HL-60/S4 treated with phorbol 12-myristate 13-acetate at 8.2 ng/mL for 4 days and 3 days (cell line): ENCODE results near the gene CDH23.

ENCODE experiments used
- in situ Hi-C: fragments of 300-500 bp; cut with MboI; formaldehyde crosslinking; loops from 2 replicates; pipeline ENCODE4 v1.15.0; 2022; ENCODE audit warnings: low sequenced_read_pairs

CDH23 gene

GRCh38 chr10:71575934-71576801 is 179.4 kb downstream of the CDH23 start:
- in situ Hi-C loops: no loop called here

- in situ Hi-C loops: no loop called here
These were observed 180.1 kb downstream of the CDH23 start for GRCh38 chr10:71576842-71577241.

GRCh38 chr10:71577345-71577744 is 180.6 kb downstream of the CDH23 start:
- in situ Hi-C loops: no loop called here

- in situ Hi-C loops: no loop called here
These were observed 181.3 kb downstream of the CDH23 start for GRCh38 chr10:71578069-71578468.

GRCh38 chr10:71579668-71580067 is 182.9 kb downstream of the CDH23 start:
- in situ Hi-C loops: no loop called here

GRCh38 chr10:71580415-71580814 is 183.7 kb downstream of the CDH23 start:
- in situ Hi-C loops: no loop called here

- in situ Hi-C loops: no loop called here
These were observed 184.2 kb downstream of the CDH23 start for GRCh38 chr10:71580926-71581325.

- in situ Hi-C loops: no loop called here
These were observed 184.7 kb downstream of the CDH23 start for GRCh38 chr10:71581376-71581775.

GRCh38 chr10:71582019-71582418 is 185.3 kb downstream of the CDH23 start:
- in situ Hi-C loops: no loop called here

GRCh38 chr10:71582506-71583475 is 186.1 kb downstream of the CDH23 start:
- in situ Hi-C loops: no loop called here

- in situ Hi-C loops: no loop called here
These were observed 187.7 kb downstream of the CDH23 start for GRCh38 chr10:71584461-71584860.

- in situ Hi-C loops: no loop called here
These were observed 188.3 kb downstream of the CDH23 start for GRCh38 chr10:71584902-71585563.

- in situ Hi-C loops: no loop called here
These were observed 189.0 kb downstream of the CDH23 start for GRCh38 chr10:71585564-71586290.

GRCh38 chr10:71587941-71588573 is 191.3 kb downstream of the CDH23 start:
- in situ Hi-C loops: no loop called here

GRCh38 chr10:71588685-71589084 is 192.0 kb downstream of the CDH23 start:
- in situ Hi-C loops: no loop called here

- in situ Hi-C loops: no loop called here
These were observed 193.2 kb downstream of the CDH23 start for GRCh38 chr10:71589617-71590551.

GRCh38 chr10:71590781-71591350 is 194.1 kb downstream of the CDH23 start:
- in situ Hi-C loops: no loop called here

- in situ Hi-C loops: no loop called here
These were observed 198.3 kb downstream of the CDH23 start for GRCh38 chr10:71594934-71595571.
